HG02870 (cell line): Measurements from ENCODE around the gene LCMT1.
"Not testable (repeated sequence)": the region's sequence is repeated elsewhere in the genome, so short reads cannot be mapped to it uniquely, and the experiment has no call there.

Experiments used
- ATAC-seq: cut with Tn5 transposase; IDR thresholded peaks from one replicate; pipeline ENCODE4 v1.9.1; 2021; ENCODE audit warnings: mild to moderate bottlenecking, moderate library complexity; ENCODE audit not compliant: unreplicated experiment

LCMT1 gene

GRCh38 chr16:25093208-25094061 lies 18.1 kb upstream of the LCMT1 start:
- ATAC-seq: peak; percentile 73

GRCh38 chr16:25094596-25094995 lies 16.9 kb upstream of the LCMT1 start:
- ATAC-seq: no peak

- no peak for ATAC-seq
Measured at GRCh38 chr16:25095636-25096035, 15.9 kb upstream of the LCMT1 start.

- no peak for ATAC-seq
Measured at GRCh38 chr16:25097276-25097975, 14.1 kb upstream of the LCMT1 start.

- ATAC-seq: no peak
Measured at GRCh38 chr16:25100511-25100910, 11.0 kb upstream of the LCMT1 start.

GRCh38 chr16:25106567-25107465 lies 4.7 kb upstream of the LCMT1 start:
- peak; percentile 42 for ATAC-seq

GRCh38 chr16:25107466-25107792 lies 4.1 kb upstream of the LCMT1 start:
- no peak for ATAC-seq

GRCh38 chr16:25108054-25108453 lies 3.5 kb upstream of the LCMT1 start:
- ATAC-seq: no peak

- ATAC-seq: no peak
Measured at GRCh38 chr16:25109643-25110042, 1.9 kb upstream of the LCMT1 start.

GRCh38 chr16:25110387-25110947 lies 1.1 kb upstream of the LCMT1 start:
- ATAC-seq: no peak

GRCh38 chr16:25114121-25114520 lies 2.6 kb downstream of the LCMT1 start:
- ATAC-seq: no peak

- ATAC-seq: no peak
Measured at GRCh38 chr16:25118851-25119578, 7.5 kb downstream of the LCMT1 start.

GRCh38 chr16:25121824-25122600 lies 10.5 kb downstream of the LCMT1 start:
- ATAC-seq: no peak

GRCh38 chr16:25124503-25124902 lies 13.0 kb downstream of the LCMT1 start:
- ATAC-seq: no peak

- not testable (repeated sequence) for ATAC-seq
Measured at GRCh38 chr16:25126086-25126666, 14.6 kb downstream of the LCMT1 start.

- no peak for ATAC-seq
Measured at GRCh38 chr16:25126820-25127232, 15.3 kb downstream of the LCMT1 start.

- ATAC-seq: not testable (repeated sequence)
Measured at GRCh38 chr16:25132751-25133150, 21.2 kb downstream of the LCMT1 start.

- no peak for ATAC-seq
Measured at GRCh38 chr16:25134166-25134700, 22.7 kb downstream of the LCMT1 start.
